Lung microvascular endothelial cell (primary cell): ENCODE results near the gene AHNAK2. TPM values are rescaled to one million over a fixed set of nuclear protein-coding genes. Genes with fewer than 3 reads are reported as not detected.

Experiments used
- DNase-seq, 2 donors: peaks; one replicate each; pipeline versions ENCODE4 v3.0.0 to v3.0.0-alpha.2; 2010; ENCODE audit warnings: low read depth in 2 of 2
- total RNA-seq: library from RNA; depleted of rRNA; stranded (reverse); fragments of >200 nt; gene quantifications from 2 replicates; pipeline ENCODE4 v1.2.1, GENCODE V29; 2014

The AHNAK2 gene
- total RNA-seq, 1 donor from 2014 or later = 6.0 TPM

DNA sequence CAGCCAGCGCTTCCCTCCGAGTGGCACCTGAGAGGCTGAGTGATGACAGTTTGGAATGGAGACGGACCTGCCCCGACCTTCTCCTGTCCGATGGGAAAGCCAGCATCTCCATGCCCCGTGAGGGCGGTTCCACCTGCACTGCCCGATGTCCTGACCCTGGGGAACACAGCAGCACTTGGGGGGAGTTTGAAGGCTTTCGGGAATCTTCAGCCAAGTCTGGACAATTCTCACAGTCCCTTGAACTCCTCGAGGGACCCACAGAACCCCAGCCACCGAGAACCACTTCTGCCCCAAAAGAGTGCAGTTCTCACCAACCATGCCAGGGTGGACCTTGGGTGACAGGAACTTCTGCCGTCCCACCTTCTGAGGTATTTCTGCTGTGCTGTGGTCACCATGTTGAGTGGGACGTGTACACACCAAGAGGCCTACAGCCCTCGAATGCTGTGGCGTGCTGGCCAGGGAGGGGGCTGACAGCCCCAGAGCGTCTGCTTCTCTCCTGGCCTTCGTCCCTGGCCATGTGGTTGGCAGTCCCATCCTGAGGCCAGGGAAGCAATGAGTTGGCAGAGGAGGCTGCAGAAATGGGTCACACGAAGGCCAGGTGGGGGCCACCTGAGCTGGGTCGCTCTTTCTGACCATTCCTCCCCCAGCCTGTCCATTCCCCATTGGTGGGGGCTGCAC, 8.5 kb upstream of the AHNAK2 start:
- DNase-seq = no peak

DNA sequence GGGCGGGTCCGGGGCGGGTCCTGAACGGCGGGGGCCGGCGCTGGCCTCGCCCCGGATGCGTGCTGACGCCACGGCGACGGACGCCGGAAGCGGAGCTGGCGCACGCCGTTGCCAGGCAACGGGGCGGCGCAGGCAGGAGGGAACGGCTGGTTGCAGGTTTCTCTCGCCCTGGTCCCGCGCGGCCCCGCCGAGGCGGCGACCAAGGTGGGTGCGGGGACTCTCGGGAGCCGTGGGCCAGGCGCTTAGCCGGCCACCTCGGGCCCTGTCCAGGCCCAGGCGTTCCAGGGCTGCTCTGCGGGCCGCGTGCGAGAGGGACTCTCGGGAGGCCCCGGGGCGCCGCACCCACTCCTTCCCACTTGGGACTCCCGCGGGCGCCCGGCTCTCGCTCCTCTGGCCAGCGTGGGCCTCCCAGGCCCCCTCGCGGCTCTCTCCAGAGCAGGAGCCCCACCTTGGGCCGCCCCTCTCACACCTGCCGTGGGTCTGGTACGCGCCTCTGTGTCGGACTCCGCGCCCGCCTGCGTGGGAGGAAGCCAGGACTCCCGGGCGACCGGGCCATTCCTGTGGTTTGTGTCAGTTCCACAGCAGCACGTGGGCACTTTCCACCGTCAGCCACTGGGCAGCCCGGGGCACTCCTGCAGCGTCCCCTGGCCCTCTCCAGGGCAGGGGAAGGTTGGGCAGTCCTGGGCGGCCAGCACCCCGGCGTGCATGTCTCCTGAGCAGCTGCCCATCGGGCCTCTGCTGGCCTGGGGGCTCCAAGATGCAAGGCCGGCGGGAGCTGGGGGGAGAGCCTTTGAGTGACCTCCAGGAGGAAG, 7.7 kb upstream of the AHNAK2 start, which contains the start of gene CLBA1:
Gene CLBA1, plus strand, starts transcription at position 114 of the 812 bp plus-strand sequence. Its CDS starts 644 bp downstream, at position 758.
- peak; percentile 91 to 95 for DNase-seq

DNA sequence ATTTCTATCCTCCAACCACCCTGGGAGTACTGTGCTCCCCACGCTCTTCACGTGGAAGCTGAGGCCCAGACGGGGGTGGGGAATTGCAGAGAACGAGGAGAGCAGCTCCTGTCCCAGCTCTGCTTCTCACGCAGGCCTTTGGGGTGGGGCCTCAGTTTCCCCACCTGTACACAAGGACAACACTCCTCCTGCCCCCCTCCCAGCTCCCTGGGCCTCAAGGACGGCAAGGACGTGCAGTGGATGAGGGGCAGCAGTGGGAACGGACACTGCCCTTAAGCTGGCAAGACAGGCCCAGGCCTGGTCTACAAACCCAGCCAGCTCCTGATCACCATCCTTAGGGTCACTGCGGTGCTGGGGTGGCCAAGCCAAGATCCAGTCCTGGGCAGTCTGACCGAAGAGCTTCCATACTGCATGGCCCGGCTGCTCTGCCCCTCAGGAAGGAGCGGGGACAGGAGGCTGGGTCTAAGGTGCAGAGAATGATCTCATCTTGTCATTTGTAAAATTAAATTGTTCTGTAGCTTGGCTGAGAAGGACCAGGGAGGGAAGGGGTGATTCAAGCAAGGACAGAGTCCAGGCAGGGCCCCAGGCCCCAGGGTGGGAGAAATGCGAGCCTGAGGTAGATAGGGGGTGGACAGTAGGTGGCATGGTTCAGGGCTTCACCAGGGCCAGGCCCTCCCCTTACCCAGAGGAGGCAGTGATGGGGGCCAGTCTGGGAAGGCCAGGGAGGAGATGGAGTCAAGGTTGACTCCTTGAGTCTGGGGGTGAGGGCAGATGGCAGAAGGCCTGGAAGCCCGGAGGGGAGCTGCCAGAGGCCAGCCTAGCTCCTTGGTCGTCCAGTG, 6.1 kb upstream of the AHNAK2 start:
- no peak for DNase-seq

DNA sequence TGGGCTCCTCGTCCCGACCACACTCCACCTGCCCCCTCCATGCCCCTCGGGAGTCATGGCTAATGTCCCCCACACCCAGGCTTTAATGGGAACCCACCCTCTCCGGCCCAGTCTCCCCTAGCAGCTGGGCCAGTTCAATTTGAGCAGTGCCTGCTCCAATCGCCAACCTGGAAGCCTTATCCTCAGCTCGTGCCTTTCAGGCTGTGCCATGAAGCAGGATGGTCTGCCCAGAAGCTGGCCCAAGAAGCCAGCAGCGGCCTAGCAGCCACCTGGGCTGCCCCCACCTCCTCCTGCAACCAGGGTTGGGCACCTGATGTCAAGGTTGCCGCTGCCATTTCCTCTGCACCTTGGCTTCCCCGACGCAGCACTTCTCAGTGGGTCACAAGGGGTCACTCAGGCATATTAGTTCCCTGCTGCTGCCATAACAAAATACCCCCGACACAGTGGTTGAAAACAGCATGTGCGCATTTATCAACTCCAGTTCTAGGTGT, 5.1 kb upstream of the AHNAK2 start:
- DNase-seq = no peak

DNA sequence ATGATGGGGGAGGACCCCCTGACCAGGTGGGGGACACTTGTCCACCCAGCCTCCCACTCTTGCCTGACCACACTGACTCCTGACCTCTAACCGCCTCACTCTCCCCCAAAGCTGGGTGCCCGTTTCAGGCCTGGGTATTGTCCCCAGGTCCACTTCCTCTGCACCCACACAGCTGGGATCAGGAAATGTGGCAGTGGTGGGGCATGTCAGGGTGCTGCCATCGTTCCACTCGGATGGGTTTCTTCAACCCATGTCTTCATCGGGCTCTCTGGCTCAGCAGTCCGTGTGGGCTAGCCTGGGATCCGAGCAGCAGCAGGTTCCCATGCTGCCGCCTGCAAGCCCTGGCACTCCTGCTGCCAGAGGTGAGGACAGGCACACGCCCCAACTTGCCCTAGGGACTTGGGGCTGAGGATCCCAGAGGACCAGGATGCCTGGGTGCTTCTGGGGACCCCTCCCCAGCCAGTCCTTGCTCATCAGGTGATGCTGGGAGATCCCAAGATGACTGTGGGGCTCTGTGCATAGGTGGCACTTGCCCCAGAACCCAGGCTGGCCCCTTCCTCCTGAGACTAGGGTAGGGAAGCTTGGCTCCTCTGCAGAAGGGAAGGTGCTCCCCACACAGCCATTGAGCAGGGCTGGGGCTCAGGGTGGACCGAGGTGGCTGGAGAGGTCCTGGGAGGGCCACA, 4.5 kb upstream of the AHNAK2 start:
- no peak for DNase-seq

DNA sequence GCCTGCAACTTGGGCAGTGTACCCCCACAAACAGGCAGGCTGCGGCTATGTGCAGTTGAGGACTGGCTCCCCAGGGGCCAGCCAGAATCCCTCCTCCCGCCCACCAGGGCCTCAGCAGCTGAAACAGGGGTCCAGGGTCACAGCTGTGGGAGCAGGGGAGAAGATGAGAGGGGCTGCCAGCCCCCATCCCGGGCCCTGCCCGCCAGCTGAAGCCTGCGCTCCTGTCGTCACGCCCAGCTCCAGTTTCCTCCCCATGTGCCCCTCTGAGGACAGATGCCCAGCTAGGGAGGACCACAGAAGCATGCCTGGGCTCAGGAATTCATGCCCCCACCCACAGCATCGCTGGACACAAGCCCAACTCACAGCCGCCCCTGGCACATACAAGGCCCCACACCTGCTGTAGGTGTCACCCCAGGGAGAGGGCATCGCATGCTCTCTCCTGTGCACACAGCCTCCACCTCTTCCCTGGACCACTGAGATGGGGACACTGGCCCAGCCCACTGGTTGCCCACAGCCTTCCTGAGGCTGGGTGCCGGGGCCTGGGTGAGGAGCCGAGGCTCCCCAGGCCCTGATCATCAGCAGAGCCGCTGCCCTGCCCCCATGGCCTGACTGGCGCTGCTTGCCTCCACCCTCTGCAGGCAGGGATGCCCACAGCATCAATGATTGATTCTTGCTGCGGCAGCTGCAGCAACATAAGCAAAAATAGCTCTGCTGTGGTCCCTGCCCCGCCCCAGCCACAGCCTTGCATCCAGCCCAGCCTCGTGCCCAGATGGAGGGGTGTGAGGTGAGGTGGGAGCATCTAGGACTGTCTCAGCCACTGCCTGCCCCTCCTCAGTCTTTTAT, 3.7 kb upstream of the AHNAK2 start:
- DNase-seq = no peak

DNA sequence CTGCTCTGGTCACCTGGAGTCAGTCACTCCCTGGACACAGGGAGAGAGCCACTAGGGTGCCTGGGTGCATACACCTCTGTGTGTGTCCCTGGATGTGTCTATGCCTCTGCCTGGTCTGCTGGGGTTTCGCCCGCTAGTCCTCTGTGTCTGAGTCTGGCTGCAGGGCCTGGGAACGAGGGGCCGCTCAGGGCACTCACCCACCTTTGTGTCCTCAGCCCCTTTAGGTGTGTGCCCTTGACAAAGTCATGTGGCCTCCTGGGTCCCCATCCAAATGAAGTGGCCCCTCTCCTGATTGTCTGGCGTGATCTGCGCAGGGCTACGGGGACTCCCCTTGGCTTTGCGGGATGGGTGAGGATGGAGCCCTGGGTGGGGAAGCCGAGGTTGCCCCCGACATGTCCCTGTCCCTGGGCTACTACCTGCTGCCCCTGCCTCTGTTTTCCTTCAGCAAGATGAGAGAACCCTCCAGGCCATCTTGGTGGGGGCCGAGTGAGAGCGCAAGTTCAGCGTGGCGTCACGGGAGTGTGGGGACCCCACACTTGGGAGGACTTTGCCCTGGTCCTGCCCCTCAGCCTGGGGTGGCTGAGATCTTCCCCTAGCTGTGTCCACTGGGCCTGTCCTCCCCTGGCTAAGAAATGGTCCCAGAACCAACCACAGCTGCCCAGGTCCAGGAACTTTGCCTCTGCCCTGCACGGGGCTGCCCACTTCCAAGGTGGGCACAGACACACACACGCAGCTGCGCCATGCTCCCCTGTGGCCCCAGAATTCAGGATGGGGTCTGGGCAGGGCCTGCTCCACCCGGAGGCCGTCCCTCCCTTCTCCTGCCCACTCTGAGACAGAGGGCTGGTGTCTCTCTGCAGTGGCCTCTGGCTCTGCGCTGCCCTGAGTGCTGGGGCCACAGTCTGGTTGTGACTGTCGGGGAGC, 2.7 kb upstream of the AHNAK2 start:
- DNase-seq = no peak

DNA sequence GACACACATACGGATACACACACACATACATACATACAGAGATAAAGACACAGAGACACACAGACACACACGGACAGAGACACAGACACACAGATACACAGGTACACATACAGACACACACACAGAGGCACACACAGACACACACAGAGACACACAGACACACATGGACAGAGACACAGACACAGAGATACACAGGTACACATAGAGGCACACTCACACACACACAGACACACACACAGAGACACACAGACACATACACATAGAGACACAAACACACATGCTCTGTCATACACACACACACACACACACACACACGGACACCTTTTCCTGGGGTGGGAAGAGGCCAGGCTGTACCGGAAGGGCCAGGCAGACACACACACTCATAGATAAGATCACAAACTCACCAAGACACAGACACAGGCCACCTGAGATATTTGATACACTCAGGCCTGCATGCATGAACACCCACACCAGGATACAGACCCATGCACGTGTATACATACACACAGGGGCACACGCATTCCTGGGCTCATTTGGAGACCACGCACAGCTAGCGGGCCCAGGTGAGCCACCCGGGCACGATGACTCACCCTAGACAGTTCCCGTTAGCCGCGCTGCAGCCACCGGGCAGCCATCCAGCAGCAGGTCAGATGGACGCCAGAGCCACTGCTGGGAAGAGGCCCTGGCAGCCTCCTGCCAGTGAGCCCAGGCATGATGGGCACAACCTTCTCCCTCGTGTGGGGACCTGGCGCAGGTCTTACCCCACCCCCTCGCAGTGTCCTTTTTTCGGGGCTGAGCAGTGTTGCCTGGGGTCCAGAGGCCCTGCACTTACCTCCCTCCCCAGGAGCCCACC, 1.8 kb upstream of the AHNAK2 start:
- DNase-seq = peak; percentile 58 to 90

DNA sequence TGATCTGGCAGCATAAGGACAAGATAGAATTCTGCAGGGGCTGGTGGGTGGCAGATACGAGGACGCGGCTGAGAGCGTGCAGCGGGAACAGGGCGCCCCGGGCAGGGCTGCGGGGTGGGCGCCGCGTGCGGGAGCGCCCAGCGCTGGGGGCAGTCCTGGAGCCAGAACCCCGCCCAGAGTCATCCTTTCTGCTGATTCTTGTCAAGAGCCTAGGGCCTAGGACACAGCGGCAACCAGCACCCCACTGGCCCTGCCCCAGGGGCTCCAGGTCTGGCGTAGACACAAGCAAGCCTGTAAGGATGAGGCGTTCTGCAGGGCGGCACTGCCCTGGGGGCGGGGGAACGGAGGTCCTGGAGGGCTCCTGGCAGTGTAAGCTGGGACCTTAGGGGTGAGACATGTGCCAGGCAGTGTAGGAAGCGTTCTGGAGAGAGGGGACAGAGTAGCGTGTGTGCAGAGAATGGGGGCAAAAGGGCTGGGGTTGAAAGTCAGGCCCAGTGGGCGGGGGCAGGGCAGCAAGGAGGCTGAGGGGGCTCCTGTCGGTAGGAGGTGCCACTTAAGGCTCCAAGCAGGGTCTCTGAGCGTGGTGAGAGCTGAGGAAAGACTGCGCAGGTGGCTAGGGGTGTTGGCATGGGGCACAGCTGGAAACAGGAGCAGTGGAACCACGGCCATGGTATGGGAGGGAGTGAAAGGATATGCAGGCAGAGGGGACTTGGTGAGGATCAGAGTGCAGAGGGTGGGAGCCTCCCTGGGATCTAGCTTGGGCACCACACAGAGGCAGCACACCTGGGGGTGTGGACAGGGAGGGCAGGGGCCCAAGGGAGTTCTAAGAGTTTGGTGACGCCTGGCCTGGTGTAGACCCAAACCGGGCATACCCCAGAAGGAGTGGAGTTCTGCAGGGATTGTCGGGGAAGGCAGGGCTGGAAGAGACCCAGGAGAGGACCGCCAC, 845 bp upstream of the AHNAK2 start:
- no peak for DNase-seq

DNA sequence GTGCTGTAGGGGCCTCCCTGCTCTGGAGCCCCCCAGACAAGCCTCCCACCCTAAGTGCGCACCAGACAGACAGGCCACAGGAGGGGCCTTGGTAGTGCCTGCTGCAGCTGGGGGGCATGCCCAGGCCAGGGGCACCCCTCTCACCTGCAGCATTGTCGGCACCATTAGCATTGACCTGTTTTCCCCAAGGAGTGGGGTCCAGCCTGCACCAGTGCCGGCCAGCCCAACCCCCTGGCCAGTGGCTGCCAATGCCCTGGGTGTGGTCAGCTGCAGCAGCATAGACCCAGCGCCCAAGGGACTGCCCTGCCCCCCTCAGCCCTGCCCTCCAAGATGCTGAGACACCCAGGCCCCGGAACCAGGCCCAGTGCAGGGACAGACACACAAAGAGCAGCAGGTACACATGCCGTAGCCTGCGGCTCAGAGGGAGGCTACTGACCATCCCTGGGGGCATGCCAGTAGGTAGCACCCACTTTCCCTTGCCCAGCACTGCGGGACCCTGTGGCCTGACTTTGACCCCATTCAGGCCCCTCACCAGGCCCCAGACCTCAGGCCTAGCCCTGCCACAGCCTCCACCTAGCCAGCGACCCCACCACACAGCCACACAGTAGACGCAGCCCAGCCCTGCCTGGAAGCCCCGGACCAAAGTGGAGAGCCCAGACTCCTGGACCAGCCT, 1.0 kb downstream of the AHNAK2 start:
- no peak for DNase-seq

DNA sequence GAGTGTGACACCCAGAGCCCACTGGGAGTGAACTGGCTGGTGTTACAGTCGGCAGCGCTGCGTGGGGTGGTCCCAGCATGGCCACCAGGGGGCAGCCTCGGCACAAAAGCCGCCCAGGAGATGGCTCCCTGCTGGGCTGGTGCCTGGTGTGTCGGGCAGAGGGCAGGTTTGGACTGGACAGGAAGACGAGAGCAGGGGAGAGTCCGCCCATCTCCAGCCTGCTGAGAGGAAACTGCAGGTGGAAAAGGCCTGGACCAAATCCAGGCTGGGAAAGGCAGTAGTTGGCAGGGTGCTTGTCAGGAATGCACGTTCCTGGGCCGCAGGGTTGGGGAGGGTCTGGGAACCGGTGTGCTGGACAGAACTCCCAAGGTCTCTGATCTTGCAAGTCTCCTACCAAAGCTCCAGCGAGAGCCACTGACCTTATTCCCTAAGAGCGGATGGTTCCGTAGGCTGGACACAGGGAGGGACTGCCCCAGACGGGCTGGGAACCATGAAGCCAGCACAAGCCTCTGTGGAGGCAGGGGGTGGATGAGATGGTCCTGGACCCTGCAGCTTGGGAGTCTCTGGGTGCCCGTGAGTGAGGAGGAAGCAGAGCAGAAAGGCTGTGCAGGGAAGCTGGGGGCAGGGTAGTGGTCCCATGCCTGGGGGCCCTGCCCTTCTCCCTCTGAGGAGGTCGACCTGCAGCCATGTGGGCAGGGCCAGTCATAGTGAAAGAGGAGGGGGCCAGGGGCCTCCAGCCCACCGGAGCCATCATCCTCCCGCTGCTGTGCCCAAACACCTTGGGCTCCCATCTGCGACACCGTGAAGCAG, 1.8 kb downstream of the AHNAK2 start:
- peak; percentile 84 to 90 for DNase-seq

DNA sequence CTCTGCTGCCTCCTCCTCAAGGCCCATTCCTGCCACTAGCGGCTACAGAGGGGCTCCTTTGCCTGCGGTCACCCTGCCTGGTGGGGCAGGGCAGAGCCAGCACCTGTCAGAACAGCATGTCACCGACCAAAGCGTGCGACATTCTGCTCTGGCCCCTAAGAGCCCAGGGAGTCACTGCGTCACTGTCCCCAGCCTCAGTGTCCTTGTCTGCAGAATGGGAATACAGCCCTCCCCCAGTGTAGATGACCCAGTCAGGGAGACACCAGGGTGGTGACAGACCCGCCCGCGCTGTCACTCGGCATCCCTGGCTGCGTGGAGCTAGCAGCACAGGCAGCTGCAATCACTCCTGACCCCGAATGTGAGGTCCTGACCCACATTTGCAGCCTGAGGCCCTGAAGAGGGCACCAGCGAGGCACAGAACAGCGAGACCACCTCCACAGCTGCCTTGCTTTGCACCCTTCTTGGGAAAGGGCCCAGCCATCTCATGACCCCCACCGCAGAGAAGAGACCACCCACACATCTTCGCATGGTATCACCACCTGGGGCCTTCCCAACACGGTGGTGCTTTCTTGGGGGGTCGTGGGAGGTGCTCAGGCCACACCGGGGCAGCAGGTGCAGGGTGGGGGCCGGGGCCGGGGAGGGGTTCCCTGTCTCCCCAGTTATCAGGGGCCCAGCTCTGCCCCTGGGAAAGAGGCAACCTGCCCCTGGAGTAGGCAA, 2.5 kb downstream of the AHNAK2 start:
- DNase-seq = no peak

DNA sequence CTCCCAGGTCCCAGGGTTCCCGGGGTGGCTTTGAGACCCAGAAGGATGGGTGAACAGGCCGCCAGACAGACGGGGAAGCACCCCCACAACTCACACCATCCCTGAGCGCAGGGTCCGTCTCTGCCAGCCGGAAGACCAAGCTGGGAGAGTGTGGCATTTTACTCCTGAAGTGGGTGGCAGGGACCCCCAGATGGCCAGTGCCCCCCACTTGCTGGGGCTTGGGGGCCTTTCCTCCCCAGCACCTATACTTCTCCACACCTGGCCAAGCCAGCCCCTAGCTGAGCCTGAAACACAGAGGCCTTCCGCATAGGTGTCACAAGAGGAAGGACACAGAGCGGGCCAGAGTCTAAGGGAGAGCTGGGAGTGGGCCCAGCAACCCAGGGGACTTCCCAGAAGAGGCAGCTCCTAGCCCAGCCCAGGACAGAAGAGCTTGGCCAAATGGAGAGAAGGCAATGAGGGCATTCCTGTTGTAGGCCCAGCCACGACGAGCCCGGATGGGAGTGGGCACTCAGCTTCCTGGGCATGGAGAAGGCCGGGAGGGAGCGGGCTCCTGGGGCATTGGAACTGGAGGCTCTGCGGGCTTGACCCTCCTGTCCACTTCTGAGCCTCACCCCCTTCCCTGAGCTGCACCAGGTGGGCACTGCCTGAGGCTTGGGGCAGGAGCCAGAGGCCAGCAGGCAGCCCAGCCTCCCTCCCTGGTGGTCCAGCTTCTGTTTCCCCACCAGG, 3.3 kb downstream of the AHNAK2 start:
- no peak for DNase-seq

DNA sequence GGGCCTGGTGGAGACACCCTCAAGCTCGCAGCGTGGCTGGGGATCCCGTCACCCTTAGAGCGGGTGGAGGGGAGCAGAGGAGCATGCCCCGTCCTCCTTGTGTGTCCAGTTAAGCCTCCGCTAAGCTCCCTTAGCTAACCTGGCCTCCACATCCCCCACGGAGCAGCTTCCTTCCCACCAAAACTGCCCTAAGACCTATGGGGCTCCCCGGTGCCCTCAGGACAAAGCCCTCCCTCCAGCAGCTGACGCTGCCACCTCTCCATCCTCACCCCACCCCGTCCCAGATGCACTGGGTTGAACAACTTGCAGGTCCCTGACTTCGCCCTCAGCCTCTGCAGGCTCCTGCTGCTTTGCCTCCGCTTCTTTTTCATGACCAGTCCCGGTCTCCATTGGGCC, 4.0 kb downstream of the AHNAK2 start:
- no peak for DNase-seq
